GM12891 (cell line): Measurements from ENCODE around the gene CDC25B.

Experiments used
- PAX5 ChIP-seq: IDR thresholded peaks from 2 replicates; pipeline ENCODE4 v1.6.1; 2011; ENCODE audit warnings: low read length, moderate library complexity, mild to moderate bottlenecking; ENCODE audit not compliant: insufficient read depth, severe bottlenecking
- POLR2A ChIP-seq: IDR thresholded peaks from 2 replicates; pipeline ENCODE4 v1.6.1; 2011; ENCODE audit warnings: low read depth, low read length, control low read depth
- POLR2AphosphoS5 ChIP-seq: IDR thresholded peaks from 2 replicates; pipeline ENCODE4 v1.6.1; 2011; ENCODE audit warnings: low read depth, low read length, control low read depth
- POU2F2 ChIP-seq: IDR thresholded peaks from 2 replicates; pipeline ENCODE4 v1.6.1; 2011; ENCODE audit warnings: low read depth, mild to moderate bottlenecking, control low read depth, low read length, moderate library complexity
- SPI1 ChIP-seq: IDR thresholded peaks from 2 replicates; pipeline ENCODE4 v1.6.1; 2011; ENCODE audit warnings: low read depth, low read length, control low read depth
- TAF1 ChIP-seq: IDR thresholded peaks from 2 replicates; pipeline ENCODE4 v1.6.1; 2011; ENCODE audit warnings: low read depth, low read length, control low read depth

- TF ChIP-seq SPI1 = 0 out of 2 replicates have a peak, but pooled peaks have one; percentile 0
- peak; percentile 79 for TF ChIP-seq POLR2A
- TF ChIP-seq POU2F2 = peak; percentile 14; the same call in 1 of the 2 replicates
- 0 out of 2 replicates have a peak, but pooled peaks have one; percentile 55 for TF ChIP-seq POLR2AphosphoS5
- peak; percentile 63 for TF ChIP-seq TAF1
- no peak for TF ChIP-seq PAX5
These were observed 50.8 kb downstream of the CDC25B start, which contains the start of gene MAVS for GRCh38 chr20:3846740-3847428.
